Neural progenitor cell (in vitro differentiated cells): ENCODE data around the gene LSM3. TPM values are rescaled to one million over a fixed set of nuclear protein-coding genes. Genes with fewer than 3 reads are reported as not detected.

ENCODE experiments used
- DNase-seq: peaks from one replicate; pipeline ENCODE4 v3.0.0-alpha.2; 2016; ENCODE audit warnings: low spot score
- H2AFZ ChIP-seq: fragments of 200-600 bp; sonication (generic); replicated peaks from 2 replicates; pipeline ENCODE4 v1.6.1; 2016; ENCODE audit warnings: antibody characterized with exemption
- H3F3A ChIP-seq: fragments of 200-600 bp; sonication (generic); 2 replicates; pipeline ENCODE4 v1.6.1; 2016; ENCODE audit warnings: antibody characterized with exemption, low read depth
- H3K27ac ChIP-seq: fragments of 200-600 bp; sonication (generic); 2 replicates; pipeline ENCODE4 v1.5.1; 2016; ENCODE audit warnings: mild to moderate bottlenecking
- H3K27me3 ChIP-seq: fragments of 200-600 bp; sonication (generic); 2 replicates; pipeline ENCODE4 v1.6.1; 2016; ENCODE audit warnings: mild to moderate bottlenecking, moderate library complexity
- H3K36me3 ChIP-seq: fragments of 200-600 bp; sonication (generic); 2 replicates; pipeline ENCODE4 v1.5.1; 2016
- H3K4me1 ChIP-seq: fragments of 200-600 bp; sonication (generic); 2 replicates; pipeline ENCODE4 v1.6.1; 2016; ENCODE audit warnings: mixed run types
- H3K4me2 ChIP-seq: fragments of 200-600 bp; sonication (generic); 2 replicates; pipeline ENCODE4 v1.6.1; 2016
- H3K4me3 ChIP-seq: fragments of 200-600 bp; sonication (generic); 2 replicates; pipeline ENCODE4 v1.5.1; 2016
- H3K79me2 ChIP-seq: fragments of 200-600 bp; sonication (generic); 2 replicates; pipeline ENCODE4 v1.6.1; 2016; ENCODE audit warnings: low read depth
- H3K9ac ChIP-seq: fragments of 200-600 bp; sonication (generic); 2 replicates; pipeline ENCODE4 v1.6.1; 2016
- H3K9me3 ChIP-seq: fragments of 200-600 bp; sonication (generic); 2 replicates; pipeline ENCODE4 v1.5.1; 2016; ENCODE audit warnings: low read depth
- H4K20me1 ChIP-seq: fragments of 200-600 bp; sonication (generic); 2 replicates; pipeline ENCODE4 v1.6.1; 2016; ENCODE audit warnings: low read depth
- H3K27ac Mint-ChIP-seq: 3 replicates; pipeline ENCODE4 v1.8.0; 2021; ENCODE audit warnings: mixed read lengths
- H3K27me3 Mint-ChIP-seq: 2 replicates; pipeline ENCODE4 v1.8.0; 2022; ENCODE audit warnings: low read depth, mild to moderate bottlenecking, inconsistent platforms, moderate library complexity, mixed read lengths; ENCODE audit not compliant: insufficient read depth
- H3K36me3 Mint-ChIP-seq: 3 replicates; pipeline ENCODE4 v1.8.0; 2021; ENCODE audit warnings: mixed read lengths
- H3K4me1 Mint-ChIP-seq: 3 replicates; pipeline ENCODE4 v1.8.0; 2021; ENCODE audit warnings: mixed read lengths
- H3K4me3 Mint-ChIP-seq: 3 replicates; pipeline ENCODE4 v1.8.0; 2021; ENCODE audit warnings: mild to moderate bottlenecking, moderate library complexity, mixed read lengths
- H3K9me3 Mint-ChIP-seq: 3 replicates; pipeline ENCODE4 v1.8.0; 2020; ENCODE audit warnings: mixed read lengths
- EZH2 ChIP-seq: fragments of 200-600 bp; sonication (generic); IDR thresholded peaks from 2 replicates; pipeline ENCODE4 v1.6.1; 2017; ENCODE audit warnings: antibody characterized with exemption, mild to moderate bottlenecking, moderate library complexity
- EZH2phosphoT487 ChIP-seq: fragments of 200-600 bp; sonication (generic); IDR thresholded peaks from 2 replicates; pipeline ENCODE4 v1.6.1; 2017; ENCODE audit warnings: antibody characterized with exemption
- total RNA-seq: library from RNA; depleted of rRNA; stranded (reverse); fragments of >200 nt; gene quantifications from 2 replicates; pipeline ENCODE4 v1.2.3, GENCODE V29; 2015; ENCODE audit warnings: low replicate concordance
- TF ChIP-seq, protein P1 (sequence below): fragments of 200-600 bp; sonication (generic); IDR thresholded peaks from 2 replicates; pipeline ENCODE4 v1.5.1; 2017; ENCODE audit warnings: antibody characterized with exemption, mild to moderate bottlenecking

LSM3 gene
- total RNA-seq, 1 donor from 2014 or later = 36.2 TPM

DNA sequence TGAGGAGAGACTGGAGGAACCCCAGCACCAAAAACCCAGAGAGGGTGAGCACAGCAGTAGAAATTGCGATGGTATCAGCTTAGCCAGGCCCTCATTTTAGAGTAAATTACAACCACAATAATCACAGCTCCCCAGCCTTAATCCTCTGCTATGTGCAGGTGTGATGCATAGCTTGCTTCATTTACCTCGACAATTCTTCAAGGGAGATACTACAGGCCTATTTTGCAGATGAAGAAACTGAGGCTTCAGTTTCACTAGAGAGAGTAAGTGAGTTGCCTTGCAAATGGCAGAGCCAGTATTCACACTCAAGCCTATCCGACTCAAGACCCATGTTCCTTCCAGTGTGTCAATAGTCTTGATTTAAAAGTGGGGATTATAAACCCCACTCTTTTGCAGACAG lies 33.4 kb downstream of the LSM3 start:
- Mint-ChIP-seq H3K27ac (no peak overlapping the region), H3K4me1 (peaks cover 23% of the 10 kb centered on the region), H3K9me3 (no peaks in the 10 kb centered on the region), H3K36me3 (no peaks in the 10 kb centered on the region), H3K4me3 (no peak overlapping the region), H3K27me3 (peaks cover 2% of the 10 kb centered on the region)
- no peaks in the 10 kb centered on the region for H4K20me1 ChIP-seq
- H3K9ac ChIP-seq = no peak overlapping the region
- no peak overlapping the region for H2AFZ ChIP-seq
- H3K27ac ChIP-seq = no peak overlapping the region
- H3K9me3 ChIP-seq = no peaks in the 10 kb centered on the region
- H3K36me3 ChIP-seq = no peaks in the 10 kb centered on the region
- peaks cover 16% of the 10 kb centered on the region for H3K4me1 ChIP-seq
- DNase-seq = no peak
- TF ChIP-seq EZH2 (no peak), EZH2phosphoT487 (no peak)
- TF ChIP-seq, protein P1, sequence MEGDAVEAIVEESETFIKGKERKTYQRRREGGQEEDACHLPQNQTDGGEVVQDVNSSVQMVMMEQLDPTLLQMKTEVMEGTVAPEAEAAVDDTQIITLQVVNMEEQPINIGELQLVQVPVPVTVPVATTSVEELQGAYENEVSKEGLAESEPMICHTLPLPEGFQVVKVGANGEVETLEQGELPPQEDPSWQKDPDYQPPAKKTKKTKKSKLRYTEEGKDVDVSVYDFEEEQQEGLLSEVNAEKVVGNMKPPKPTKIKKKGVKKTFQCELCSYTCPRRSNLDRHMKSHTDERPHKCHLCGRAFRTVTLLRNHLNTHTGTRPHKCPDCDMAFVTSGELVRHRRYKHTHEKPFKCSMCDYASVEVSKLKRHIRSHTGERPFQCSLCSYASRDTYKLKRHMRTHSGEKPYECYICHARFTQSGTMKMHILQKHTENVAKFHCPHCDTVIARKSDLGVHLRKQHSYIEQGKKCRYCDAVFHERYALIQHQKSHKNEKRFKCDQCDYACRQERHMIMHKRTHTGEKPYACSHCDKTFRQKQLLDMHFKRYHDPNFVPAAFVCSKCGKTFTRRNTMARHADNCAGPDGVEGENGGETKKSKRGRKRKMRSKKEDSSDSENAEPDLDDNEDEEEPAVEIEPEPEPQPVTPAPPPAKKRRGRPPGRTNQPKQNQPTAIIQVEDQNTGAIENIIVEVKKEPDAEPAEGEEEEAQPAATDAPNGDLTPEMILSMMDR = no peak
- H3K4me2 ChIP-seq = no peak overlapping the region
- no peak overlapping the region for H3K4me3 ChIP-seq
- H3F3A ChIP-seq = peaks cover 4% of the 10 kb centered on the region
- H3K79me2 ChIP-seq = no peaks in the 10 kb centered on the region
- H3K27me3 ChIP-seq = no peaks in the 10 kb centered on the region

DNA sequence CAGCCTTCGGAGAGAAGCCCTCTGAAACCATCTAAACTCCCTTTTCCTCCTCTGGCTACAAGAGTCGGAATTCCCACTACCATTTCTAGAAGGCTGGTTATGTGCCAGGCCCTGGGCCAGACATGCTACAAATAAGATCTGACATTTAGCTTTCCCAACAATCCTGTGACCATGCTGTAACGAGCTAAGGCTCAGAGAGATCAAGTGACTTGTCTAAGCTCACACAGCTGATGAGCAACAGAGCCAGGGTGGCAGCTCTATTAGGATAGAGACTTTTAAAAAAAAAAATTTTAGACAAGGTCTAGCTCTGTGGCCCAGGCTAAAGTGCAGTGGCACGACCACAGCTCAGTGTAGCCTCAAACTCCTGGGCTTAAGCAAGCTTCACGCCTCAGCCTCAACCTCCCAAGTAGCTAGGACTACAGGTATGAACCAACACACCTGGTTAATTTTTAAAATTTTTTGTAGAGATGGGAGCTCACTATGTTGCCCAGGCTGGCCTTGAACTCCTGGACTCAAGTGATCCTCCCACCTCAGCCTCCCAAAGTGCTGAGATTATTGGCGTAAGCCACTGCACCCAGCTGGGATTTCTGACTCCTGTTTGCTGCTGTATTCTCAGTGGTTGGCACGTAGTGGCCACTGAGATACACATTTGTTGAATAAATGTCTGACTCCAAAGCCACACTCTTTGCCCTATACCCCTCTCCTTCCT lies 34.6 kb downstream of the LSM3 start:
- Histone ChIP-seq H3K9me3 (no peaks in the 10 kb centered on the region), H3K4me3 (no peak overlapping the region), H3K27me3 (no peaks in the 10 kb centered on the region), H3K4me2 (no peak overlapping the region), H3F3A (peaks cover 4% of the 10 kb centered on the region), H3K4me1 (peaks cover 16% of the 10 kb centered on the region), H3K9ac (no peak overlapping the region), H4K20me1 (no peaks in the 10 kb centered on the region), H3K36me3 (no peaks in the 10 kb centered on the region), H2AFZ (no peak overlapping the region), H3K79me2 (no peaks in the 10 kb centered on the region), H3K27ac (no peak overlapping the region)
- DNase-seq = no peak
- Mint-ChIP-seq H3K9me3 (no peaks in the 10 kb centered on the region), H3K4me3 (no peak overlapping the region), H3K27me3 (peaks cover 2% of the 10 kb centered on the region), H3K36me3 (no peaks in the 10 kb centered on the region), H3K4me1 (peaks cover 23% of the 10 kb centered on the region), H3K27ac (no peak overlapping the region)
- TF ChIP-seq, protein P1 = no peak
- TF ChIP-seq EZH2 = no peak
- TF ChIP-seq EZH2phosphoT487 = no peak

DNA sequence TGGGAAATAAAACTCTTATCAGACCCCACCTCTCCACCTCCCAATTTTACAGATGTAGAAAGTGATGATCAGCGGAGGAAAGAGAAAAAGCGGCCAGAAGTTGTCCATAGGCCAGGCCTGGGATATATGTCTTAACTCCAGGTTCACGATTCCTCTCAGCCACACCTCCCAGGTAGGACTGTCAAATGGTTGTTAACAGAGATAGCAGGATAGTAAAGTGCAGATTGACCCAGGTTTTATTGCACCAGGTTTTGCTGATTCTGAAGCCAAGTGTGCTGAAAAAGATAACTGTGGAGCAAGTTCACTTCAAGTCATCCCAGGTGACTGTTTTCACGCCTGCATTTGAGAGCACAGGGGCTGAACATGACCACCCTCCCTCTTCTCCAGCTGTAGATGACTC lies 36.1 kb downstream of the LSM3 start:
- Mint-ChIP-seq H3K4me1 (peaks cover 21% of the 10 kb centered on the region), H3K27ac (no peak overlapping the region), H3K36me3 (peaks cover 1% of the 10 kb centered on the region), H3K27me3 (peaks cover 2% of the 10 kb centered on the region), H3K9me3 (no peaks in the 10 kb centered on the region), H3K4me3 (no peak overlapping the region)
- no peaks in the 10 kb centered on the region for H3K9me3 ChIP-seq
- H3K4me3 ChIP-seq = no peak overlapping the region
- no peak overlapping the region for H3K4me2 ChIP-seq
- H4K20me1 ChIP-seq = no peaks in the 10 kb centered on the region
- no peaks in the 10 kb centered on the region for H3K27me3 ChIP-seq
- H3K4me1 ChIP-seq = peaks cover 16% of the 10 kb centered on the region
- no peak overlapping the region for H3K27ac ChIP-seq
- no peak for DNase-seq
- no peak overlapping the region for H3K9ac ChIP-seq
- no peak overlapping the region for H2AFZ ChIP-seq
- peaks cover 4% of the 10 kb centered on the region for H3F3A ChIP-seq
- H3K79me2 ChIP-seq = no peaks in the 10 kb centered on the region
- no peaks in the 10 kb centered on the region for H3K36me3 ChIP-seq
- TF ChIP-seq EZH2 = no peak
- TF ChIP-seq, protein P1 = no peak
- no peak for TF ChIP-seq EZH2phosphoT487
